Activated CD8-positive, alpha-beta memory T cell treated with anti-CD3 and anti-CD28 coated beads for 24 hours (primary cell): ENCODE results near the gene PPP1R37.

Experiments
- DNase-seq: peaks from one replicate; pipeline ENCODE4 v3.0.0-alpha.2; 2020

PPP1R37 gene

DNA sequence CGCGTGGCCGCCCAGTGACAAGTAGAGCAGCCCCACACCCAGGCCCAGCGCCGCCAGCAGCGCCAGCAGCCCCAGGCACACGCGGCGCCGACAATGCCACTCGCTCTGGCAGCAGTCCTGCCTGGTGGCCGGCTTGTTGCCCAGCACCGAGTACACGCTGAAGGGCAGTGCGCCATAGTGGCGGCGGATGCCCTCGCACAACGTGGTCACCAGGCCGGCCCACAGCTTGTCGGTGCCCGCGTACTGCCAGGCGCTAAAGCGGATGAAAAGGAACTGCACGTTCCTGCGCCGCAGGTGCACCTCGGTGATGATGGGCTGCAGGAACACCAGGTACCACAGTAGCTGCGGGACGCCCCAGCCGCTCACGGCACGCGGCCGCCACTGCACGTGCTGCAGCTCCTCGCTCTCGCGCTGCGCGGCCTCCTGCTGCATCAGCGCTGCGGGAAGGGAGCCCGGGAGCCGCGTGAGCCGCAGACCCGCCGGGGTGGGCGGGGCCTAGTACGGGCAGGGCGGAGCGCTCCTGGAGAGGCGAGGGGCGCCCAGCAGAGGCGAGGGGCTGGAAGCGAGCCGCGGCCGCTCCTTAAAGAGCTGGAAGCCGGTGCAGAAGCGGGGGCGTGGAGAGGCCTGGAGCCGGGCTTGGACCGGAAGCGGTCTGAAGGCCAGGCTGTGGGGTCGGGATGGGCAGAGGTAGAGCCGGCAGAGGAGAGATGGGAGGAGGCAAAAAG, 60.5 kb downstream of the PPP1R37 start:
- peak; percentile 77 for DNase-seq

DNA sequence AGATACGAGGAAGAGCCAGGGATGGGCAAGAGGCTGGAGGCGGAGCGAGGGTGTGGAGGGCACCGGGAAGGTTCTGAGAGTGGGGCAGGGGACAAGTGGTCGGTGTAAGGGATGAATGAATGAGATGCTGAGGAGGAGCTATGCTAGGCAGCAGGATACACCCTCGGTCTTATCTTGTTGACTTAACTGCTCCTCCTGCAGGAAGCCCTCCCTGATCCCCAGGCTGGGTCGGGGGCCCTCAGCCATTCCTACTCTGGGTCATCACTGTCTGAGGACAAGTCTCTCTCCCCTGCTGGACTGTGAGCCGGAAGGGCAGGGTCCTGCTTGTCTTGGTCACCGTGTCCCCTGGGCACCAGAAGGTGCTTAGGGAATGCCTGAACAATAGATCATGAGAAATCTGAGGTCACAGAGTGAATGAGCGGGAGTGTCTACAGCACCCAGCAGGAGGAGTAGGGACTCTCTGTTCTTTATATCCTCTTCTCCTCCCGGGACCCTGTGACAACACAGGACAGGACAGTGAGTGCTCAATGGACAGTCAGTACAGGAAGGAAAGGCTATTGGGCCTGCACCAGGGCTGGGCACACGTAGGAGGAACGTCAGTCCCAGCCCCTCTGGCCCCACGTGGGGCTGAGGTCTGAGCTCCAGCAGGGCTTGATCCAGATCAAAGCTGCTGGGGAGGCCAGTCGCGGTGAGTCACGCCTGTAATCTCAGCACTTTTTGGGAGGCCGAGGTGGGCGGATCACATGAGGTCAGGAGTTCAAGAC, 61.3 kb downstream of the PPP1R37 start:
- DNase-seq, result no peak

DNA sequence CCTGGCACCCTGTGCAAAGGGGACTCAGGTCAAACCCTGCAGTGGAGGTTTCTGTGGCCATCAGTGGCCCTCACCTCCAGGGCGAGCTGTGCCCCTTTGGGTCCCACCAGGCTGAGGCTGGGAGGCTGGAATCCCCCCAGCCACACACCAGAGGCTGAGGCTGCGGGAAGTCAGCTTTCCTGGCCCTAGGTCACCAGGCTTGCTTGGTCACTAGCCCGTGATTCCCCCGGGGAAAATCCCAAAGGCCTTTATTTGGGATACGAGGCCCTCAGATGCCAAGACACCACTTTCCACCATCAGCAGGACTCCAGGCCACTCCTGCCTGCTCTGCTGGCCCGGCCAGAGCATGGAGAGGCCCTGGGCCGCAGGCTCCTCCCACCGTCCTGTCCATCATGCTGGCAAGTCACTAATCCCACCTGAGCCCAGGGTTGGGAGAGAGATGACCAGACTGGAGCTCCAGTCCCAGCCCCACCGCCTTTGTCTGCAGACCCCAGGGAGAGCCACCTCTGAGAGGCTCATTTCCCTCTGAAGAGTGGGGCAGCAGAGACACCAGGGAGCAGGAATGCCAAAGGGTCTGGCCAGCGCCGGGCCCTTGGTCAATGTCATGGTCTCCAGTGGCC, 63.1 kb downstream of the PPP1R37 start:
- DNase-seq, result no peak

DNA sequence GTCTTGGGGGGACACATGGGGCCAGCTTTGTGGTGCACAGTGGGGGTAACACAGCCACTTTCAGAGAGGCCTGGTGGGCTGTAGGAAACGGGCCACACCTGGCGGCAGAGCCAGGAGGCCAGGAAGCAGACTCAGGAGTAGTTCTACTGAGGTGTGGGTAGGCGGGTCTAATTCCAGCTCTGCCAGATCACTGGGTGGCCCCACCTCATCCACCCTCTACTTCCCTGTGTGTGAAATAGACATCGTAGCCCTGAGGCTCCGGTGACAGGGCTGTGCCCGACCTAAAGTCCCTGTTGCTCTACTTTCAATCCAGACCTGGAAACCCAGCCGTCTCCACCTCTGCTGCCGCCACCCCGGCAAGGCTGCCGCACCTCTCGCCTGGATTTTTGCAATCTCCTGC, 63.8 kb downstream of the PPP1R37 start:
- no peak for DNase-seq

DNA sequence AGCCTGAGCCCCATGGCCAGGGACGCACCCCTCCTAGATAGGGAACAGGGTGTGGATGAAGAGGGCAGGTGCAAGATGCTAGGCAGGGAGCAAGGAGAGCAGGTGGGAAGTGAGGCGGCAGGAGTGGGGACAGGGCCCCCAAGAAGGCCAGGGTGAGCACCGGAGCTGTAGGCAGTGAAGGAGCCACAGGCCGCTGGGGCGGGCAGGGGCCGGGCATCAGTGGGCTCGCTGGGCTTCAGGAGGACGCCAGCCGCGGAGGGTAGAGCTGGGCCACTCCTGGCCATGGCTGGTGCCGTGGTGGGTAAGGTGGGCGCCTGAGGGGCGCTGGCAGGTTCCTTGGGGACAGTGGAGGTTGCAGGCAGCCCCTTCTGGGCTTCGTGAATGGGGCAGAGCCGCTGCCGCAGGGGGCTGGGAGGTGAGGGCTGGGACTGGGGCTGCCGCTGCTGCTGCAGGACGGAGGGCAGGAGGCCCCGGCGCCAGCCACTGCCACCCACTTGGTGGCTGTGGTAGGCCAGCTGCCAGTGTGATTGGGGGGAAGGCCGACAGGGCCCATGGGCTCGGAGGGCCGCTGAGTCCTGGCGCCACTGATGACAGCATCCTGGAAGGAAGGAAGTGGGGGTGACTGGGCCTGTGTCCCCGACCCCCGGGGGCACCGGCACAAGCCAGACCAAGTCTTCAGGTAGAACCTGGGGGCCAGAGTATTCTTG, 65.7 kb downstream of the PPP1R37 start:
- DNase-seq, result no peak

GRCh38 chr19:45159210-45159970, 66.4 kb downstream of the PPP1R37 start:
- no peak for DNase-seq

DNA sequence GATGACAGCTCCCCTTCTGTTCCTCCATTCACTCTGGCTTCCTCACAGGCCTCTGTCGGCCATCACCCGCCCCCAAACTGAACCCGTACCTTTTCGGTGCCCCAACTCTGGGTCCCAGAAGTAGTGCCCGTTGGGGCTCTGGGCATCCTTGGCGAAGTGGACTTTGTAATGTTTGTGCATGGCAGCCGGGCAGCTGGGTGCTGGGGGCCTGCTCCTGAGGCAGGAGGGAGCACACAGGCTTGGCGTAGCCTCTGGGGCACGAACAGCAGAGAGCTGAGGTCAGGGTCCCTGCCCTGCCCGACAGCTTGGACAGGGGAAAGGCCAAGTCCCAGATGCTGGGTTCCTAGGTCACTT, 67.0 kb downstream of the PPP1R37 start:
- no peak for DNase-seq

GRCh38 chr19:45160870-45161737, 68.1 kb downstream of the PPP1R37 start, which contains the start of gene NKPD1:
NKPD1 (minus strand) TSS chr19:45160982; CDS start chr19:45160150, 832 bp downstream.
- DNase-seq, result no peak

DNA sequence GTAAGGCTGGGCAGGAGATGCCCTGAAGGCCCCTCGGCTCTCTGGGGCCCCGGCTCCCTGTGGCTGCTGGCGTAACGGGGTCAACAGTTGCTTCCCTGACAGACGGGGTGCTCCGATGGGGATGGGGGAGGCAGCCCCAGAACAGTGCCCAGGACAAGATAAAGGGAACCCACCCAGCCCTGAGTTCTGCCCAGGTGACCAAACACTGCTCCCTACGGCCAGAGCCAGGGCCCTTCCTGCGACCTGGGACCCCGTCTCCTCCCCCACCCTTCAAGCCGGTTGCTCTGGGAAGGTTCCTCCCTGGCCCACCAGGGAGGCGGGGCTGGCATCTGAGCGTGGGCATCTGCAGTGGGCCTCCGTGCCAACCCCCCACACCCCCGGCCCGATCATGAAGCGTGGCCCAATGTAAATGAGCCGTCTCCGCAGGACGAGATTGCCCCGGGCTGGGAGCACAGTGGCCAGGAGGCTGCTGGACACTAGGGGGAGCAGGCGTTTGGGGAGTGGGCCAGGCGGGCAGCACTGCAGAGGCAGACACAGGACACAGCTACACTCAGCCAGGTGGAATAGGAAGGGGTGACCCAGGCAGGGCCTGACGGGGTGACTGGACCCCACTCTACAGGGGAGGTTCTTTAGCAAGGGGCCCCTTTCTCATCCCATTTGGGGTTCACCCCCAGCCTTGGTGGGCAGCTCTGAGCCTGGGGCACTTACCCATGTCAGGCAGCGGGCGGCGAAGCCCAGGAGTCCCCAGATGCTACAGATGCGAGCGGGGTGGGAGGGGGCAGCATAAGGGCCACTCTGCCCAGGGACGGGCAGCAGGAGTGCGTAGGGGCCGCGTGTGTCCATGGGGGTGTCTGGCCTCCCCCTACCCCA, 69.0 kb downstream of the PPP1R37 start:
- no peak for DNase-seq

- DNase-seq, result no peak
Observed at GRCh38 chr19:45162608-45163143, 69.7 kb downstream of the PPP1R37 start.

DNA sequence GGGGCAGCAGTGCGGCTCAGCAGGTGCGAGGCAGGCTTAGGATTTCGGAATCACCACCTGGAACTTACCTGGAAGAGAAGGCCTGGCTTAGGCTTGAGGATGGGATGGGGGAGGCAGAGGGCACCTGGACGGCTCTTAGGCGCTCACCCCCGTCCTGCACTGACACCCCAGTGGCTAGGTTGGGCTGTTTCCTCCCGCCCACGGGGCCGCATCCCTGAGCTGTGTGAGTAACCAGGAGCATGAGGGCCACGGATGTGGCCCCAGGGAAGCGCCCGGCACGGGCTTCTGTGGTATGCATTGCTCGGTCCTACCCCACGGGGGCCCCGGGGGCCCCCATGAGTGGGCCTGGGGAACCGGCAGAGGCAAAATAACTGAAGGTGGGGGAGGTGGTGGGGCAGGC, 70.2 kb downstream of the PPP1R37 start:
- DNase-seq, result no peak

- DNase-seq, result no peak
Observed at GRCh38 chr19:45163751-45164460, 70.9 kb downstream of the PPP1R37 start.

DNA sequence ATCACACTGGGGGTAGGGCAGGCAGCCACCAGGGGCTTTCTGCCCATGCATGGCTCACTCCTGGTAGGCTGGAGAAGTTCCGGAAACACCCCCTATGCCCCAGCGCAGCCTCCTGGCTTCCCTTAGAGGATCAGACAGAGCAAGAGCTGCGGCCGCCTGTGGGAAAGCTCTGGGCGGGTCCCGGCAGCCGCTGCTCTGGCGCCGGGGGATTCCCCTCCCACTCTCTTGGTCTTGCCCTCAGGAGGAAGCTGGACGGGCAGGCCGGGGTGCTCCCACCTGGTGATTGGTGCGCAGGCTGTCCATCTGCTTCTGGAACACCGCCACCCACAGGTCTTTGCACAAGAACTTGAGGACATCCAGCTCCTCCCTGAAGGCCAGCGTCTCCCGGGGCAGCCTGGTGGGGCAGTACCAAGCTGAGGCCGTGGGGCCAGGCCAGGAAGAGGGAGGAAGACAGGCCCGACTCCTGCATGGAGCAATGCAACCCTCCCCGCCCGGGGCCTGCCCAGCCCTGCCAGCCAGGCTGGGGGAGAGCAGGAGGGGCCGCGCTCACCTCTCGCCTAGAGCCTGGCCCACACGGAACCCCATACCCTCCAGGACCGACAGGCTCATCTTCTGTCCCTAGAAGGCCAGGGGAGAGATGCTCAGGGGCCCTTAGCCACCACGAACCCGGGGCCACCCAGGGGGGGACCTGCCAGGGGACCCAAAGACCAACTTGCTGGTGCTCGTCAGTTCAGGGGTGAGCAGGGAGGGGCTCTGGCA, 71.8 kb downstream of the PPP1R37 start:
- peak; percentile 75 for DNase-seq

DNA sequence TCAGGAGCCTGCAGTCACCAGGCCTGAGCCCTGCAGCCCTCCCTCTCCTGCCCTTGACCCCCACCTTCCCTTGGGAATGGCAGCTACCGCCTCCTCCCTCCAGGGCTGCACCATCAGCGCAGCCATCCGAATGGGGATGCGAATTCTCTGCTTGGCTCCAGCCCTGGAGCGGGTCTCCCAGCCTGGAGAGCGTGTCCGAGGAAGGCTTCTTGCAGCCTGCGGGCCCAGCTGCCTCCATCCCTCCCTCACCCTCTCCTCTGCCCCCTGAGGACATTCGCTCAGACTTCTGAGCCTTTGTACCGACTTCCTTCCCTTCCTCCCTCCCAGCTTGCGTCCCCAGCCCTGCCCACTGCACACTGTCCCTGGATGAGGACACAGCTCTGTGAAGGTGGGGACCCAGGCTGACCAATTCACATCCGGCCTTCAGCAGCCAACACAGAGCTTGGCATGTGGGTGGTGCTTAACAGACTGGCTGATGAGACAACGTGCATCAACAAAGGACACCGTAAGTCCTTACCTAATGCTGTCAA, 73.8 kb downstream of the PPP1R37 start:
- no peak for DNase-seq

DNA sequence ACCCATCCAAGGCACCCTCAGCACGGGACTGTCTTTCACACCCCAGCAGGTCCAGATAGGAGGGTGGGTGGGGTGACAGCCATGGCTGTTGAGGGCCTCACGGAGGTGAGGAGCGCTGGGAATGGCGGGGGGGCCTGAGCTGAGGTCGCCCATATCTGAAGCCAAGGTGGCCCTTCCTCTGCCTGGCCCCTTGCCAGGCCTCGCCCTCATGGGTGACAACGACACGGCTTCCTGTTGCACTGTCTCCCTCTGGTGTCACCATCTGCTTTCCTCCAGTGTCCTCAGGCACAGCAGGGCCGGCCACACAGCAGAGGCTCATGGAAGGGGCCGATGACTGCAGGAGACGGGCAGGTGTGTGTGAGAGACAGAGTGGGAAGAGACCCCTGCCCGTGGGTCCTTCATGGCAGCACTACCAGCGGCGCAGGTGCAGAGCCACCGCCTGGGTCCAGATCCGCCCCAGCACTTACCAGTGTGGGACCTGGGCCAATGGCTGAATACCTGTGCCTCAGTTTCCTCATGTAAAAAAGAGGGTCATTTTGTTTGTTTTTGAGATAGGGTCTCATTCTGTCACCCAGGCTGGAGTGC, 75.9 kb downstream of the PPP1R37 start:
- no peak for DNase-seq

DNA sequence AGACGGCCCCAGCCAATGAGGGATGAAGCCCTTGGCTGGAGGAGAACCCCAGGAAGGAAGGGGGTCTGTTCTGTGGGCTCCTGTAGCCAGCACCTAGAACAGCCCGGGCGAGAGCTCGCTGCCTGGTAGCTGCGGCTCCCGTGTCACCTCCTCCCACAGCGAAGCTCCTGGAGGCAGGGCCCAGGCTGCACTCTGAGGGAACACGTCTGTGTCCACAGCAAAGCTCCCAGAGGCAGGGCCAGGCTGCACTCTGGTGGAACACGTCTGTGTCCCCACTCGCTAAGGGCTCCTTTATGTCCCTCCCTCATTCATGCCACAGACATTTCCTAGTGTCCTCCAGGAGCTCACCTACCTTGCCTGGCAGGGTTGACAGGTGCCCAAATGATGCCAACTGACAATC, 76.6 kb downstream of the PPP1R37 start:
- DNase-seq, result no peak

DNA sequence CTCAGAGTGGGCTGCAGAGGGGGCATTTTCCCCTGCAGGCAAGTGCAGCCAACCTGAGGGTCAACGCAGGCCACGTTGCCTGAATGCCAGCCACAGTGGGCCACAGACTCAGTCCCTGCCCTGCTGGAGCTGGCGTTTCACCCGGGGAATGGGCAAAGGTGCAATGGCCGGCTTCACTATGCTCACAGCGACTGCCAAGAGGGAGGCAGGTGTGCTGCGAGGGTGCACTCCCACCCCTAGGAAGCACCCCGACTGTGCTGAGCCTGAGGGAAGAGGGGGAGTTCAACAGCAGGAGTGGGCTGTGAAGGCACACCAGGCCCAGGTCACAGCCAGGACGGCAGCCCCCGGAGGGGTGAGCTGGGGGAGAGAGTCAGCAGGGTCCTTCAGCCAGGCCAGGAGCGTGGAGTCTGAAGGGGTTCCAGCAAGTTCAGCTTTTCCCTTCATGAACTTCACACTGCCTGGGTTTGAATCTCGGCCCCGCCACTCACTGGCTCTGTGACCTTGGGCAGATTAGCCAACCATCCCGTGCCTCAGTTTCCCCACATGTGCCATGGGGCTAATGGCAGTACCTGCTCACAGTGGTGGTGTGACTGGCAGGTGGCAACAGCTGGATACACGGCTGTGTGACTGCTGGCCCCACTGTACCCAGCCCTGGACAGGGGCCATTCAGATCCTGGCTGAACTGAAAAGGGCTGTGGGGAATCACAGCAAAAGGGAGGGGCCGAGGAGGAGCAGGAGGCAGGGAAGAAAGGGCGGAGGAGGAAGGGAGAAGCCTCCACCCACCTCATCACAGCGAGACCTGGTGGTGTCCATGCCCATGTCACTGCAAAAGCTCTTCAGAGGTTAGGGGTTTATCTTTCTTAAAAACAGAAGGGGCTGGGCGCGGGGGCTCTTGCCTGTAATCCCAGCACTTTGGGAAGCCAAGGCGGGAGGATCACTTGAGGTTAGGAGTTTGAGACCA, 77.4 kb downstream of the PPP1R37 start:
- no peak for DNase-seq
